ENCODE results near the gene NOTCH1.

NOTCH1 gene

GRCh38 chr9:136511144-136511669, 34.6 kb downstream of the NOTCH1 start:
- H3K27me3 ChIP-seq (ENCODE audit: insufficient read depth, low read depth) = peaks cover 61% of the 10 kb centered on the region
- no peaks in the 10 kb centered on the region for H4K20me1 ChIP-seq (ENCODE audit: insufficient read depth)
- no peak for TF ChIP-seq CTCF (conservative IDR thresholded peaks at IDR 0.05; ENCODE audit: low read depth, low read length)
- H2AFZ ChIP-seq (ENCODE audit: low read depth) = no peak overlapping the region
- H3K4me2 ChIP-seq = no peak overlapping the region
- H3K36me3 ChIP-seq (ENCODE audit: insufficient read depth) = no peaks in the 10 kb centered on the region
- H3K4me3 ChIP-seq (IDR thresholded peaks at IDR 0.05; ENCODE audit: insufficient read depth, low read depth, low read length) = no peak overlapping the region
- no peaks in the 10 kb centered on the region for H3K79me2 ChIP-seq (ENCODE audit: insufficient read depth, low read depth)
- no peak overlapping the region for H3K27ac ChIP-seq
- H3K9ac ChIP-seq = no peak overlapping the region
- no peaks in the 10 kb centered on the region for H3K4me1 ChIP-seq (ENCODE audit: low read depth, poor library complexity, severe bottlenecking)

- no peak for TF ChIP-seq CTCF (conservative IDR thresholded peaks at IDR 0.05; ENCODE audit: low read depth, low read length)
- H2AFZ ChIP-seq (ENCODE audit: low read depth) = no peak overlapping the region
- no peaks in the 10 kb centered on the region for H3K36me3 ChIP-seq (ENCODE audit: insufficient read depth)
- H3K9ac ChIP-seq = no peak overlapping the region
- H4K20me1 ChIP-seq (ENCODE audit: insufficient read depth) = no peaks in the 10 kb centered on the region
- no peak overlapping the region for H3K4me2 ChIP-seq
- H3K79me2 ChIP-seq (ENCODE audit: insufficient read depth, low read depth) = no peaks in the 10 kb centered on the region
- no peak overlapping the region for H3K27ac ChIP-seq
- H3K27me3 ChIP-seq (ENCODE audit: insufficient read depth, low read depth) = peaks cover 67% of the 10 kb centered on the region
- no peaks in the 10 kb centered on the region for H3K4me1 ChIP-seq (ENCODE audit: low read depth, poor library complexity, severe bottlenecking)
- no peak overlapping the region for H3K4me3 ChIP-seq (IDR thresholded peaks at IDR 0.05; ENCODE audit: insufficient read depth, low read depth, low read length)
These were observed 35.3 kb downstream of the NOTCH1 start for GRCh38 chr9:136510561-136510960.

GRCh38 chr9:136509549-136509948, 36.3 kb downstream of the NOTCH1 start:
- no peak for TF ChIP-seq CTCF (conservative IDR thresholded peaks at IDR 0.05; ENCODE audit: low read depth, low read length)
- H3K79me2 ChIP-seq (ENCODE audit: insufficient read depth, low read depth) = no peaks in the 10 kb centered on the region
- H3K27me3 ChIP-seq (ENCODE audit: insufficient read depth, low read depth) = peaks cover 62% of the 10 kb centered on the region
- no peaks in the 10 kb centered on the region for H3K36me3 ChIP-seq (ENCODE audit: insufficient read depth)
- no peak overlapping the region for H3K9ac ChIP-seq
- no peak overlapping the region for H3K4me2 ChIP-seq
- H3K4me3 ChIP-seq (IDR thresholded peaks at IDR 0.05; ENCODE audit: insufficient read depth, low read depth, low read length) = no peak overlapping the region
- no peaks in the 10 kb centered on the region for H4K20me1 ChIP-seq (ENCODE audit: insufficient read depth)
- no peaks in the 10 kb centered on the region for H3K4me1 ChIP-seq (ENCODE audit: low read depth, poor library complexity, severe bottlenecking)
- H2AFZ ChIP-seq (ENCODE audit: low read depth) = no peak overlapping the region
- H3K27ac ChIP-seq = no peak overlapping the region

GRCh38 chr9:136508729-136509500, 36.9 kb downstream of the NOTCH1 start:
- Histone ChIP-seq H3K79me2 (ENCODE audit: insufficient read depth, low read depth) (no peaks in the 10 kb centered on the region), H3K4me3 (IDR thresholded peaks at IDR 0.05; ENCODE audit: insufficient read depth, low read depth, low read length) (no peak overlapping the region), H3K9ac (no peak overlapping the region), H3K27me3 (ENCODE audit: insufficient read depth, low read depth) (peaks cover 59% of the 10 kb centered on the region; the same call in 1 of the 2 replicates), H3K4me1 (ENCODE audit: low read depth, poor library complexity, severe bottlenecking) (no peaks in the 10 kb centered on the region), H3K36me3 (ENCODE audit: insufficient read depth) (no peaks in the 10 kb centered on the region), H3K4me2 (no peak overlapping the region), H4K20me1 (ENCODE audit: insufficient read depth) (no peaks in the 10 kb centered on the region), H3K27ac (no peak overlapping the region), H2AFZ (ENCODE audit: low read depth) (no peak overlapping the region)
- no peak for TF ChIP-seq CTCF (conservative IDR thresholded peaks at IDR 0.05; ENCODE audit: low read depth, low read length)
